ENCODE data around the gene ARID1B.

The ARID1B gene

GRCh38 chr6:157181649-157182048 lies 404.5 kb downstream of the ARID1B start:
- DNase-seq (ENCODE audit: low read depth in 2 of 2), result no peak

DNA sequence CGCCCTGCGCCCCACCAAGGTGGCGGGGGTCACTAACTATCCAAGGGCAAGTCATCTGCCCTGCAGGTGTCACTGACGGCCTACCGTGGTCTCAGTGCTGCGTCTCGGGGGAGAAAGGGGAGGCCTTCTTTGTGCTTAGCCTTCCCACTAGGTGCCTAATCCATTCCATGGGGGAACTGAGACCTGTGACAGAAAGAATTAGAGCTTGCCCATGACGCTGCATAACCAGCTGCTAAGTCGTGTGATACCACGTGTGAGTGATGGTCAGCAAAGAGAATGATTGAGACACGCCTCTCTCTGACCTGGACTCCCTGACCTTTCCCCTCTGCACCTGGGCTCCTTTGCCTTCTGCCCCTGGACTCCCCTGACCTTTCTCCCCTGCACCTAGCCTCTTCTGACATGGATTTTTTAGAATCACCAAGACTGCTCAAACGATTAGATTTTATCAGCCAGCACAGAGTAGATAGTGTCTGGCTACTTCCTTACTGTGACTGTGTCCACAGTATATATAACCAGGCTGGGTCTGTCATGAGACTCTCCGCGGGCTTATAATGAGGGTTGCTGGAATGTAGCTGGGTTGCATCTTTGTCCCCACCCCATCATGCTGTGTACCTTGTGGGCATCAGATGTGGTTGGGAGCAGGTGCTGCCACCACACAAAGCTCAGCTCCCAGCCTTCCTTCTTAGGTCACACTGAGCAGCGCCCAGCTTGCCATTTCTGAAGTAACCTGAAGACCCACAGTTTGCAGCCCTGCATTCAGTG lies 405.5 kb downstream of the ARID1B start:
- no peak for DNase-seq (ENCODE audit: low read depth in 2 of 2)

- peak; percentile 34 to 37 for DNase-seq (ENCODE audit: low read depth in 2 of 2)
These were observed 407.2 kb downstream of the ARID1B start for GRCh38 chr6:157184202-157185015.

GRCh38 chr6:157185171-157185570 lies 408.0 kb downstream of the ARID1B start:
- DNase-seq (ENCODE audit: low read depth in 2 of 2), result no peak

DNA sequence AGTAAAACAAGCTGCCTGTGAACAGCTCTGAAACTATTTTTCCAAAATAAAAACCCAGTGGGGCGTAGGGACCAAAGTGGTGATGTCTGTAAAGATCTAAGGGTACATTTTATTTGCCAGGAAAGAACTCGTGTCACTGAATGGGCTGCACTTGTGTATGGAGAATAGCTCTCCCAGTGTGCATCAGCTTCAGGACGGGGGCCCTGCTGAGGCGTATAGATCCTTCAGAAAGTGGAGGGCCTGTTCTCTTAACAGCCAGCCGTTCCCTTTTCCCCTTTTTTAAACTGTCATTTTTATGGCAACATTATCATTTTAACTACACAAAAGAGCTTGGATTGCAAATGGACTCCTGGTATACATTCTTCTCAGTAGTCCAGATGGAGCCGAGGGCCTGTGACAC lies 408.8 kb downstream of the ARID1B start:
- no peak for DNase-seq (ENCODE audit: low read depth in 2 of 2)

GRCh38 chr6:157186785-157187181 lies 409.6 kb downstream of the ARID1B start:
- DNase-seq (ENCODE audit: low read depth in 2 of 2), result no peak

- no peak for DNase-seq (ENCODE audit: low read depth in 2 of 2)
These were observed 410.3 kb downstream of the ARID1B start for GRCh38 chr6:157187182-157188083.

DNA sequence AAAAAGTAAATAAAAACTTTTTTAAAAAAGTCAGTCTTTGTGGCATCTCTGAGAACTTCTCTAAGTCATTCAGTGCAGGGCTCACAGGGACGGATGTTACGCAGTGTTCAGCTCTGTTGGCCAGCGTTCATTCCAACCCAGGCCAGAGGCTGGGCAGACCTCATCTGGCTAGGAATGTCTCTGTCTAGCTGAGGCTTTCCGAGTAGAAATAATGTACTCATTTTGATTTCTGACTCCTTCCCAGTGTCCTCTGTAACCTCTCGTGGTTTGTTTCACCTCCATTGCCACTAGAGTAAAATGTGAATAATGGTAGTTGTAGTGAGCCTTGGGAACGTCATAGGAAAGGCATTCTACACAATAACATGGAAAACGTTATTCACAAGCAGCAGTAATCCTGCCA lies 411.0 kb downstream of the ARID1B start:
- no peak for DNase-seq (ENCODE audit: low read depth in 2 of 2)

GRCh38 chr6:157193443-157193996 lies 416.3 kb downstream of the ARID1B start:
- no peak for DNase-seq (ENCODE audit: low read depth in 2 of 2)

GRCh38 chr6:157194110-157194509 lies 416.9 kb downstream of the ARID1B start:
- no peak for DNase-seq (ENCODE audit: low read depth in 2 of 2)

DNA sequence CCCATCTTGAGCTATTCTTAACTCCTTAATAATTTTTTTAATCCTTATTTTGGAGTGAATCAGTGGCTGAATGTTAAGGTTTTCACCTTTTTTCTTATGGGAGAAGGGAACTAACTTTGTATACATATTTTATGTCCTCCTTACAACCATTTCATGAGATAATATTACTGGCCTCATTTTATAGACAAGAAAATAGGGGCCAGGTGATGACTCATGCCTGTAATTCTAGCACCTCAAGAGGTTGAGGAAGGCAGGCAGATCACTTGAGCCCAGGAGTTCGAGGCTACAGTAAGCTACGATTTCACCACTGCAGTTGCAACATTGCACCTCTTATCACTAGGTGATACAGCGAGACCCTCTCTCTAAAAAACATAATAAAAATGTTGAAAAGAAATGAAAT lies 417.5 kb downstream of the ARID1B start:
- DNase-seq (ENCODE audit: low read depth in 2 of 2), result no peak

DNA sequence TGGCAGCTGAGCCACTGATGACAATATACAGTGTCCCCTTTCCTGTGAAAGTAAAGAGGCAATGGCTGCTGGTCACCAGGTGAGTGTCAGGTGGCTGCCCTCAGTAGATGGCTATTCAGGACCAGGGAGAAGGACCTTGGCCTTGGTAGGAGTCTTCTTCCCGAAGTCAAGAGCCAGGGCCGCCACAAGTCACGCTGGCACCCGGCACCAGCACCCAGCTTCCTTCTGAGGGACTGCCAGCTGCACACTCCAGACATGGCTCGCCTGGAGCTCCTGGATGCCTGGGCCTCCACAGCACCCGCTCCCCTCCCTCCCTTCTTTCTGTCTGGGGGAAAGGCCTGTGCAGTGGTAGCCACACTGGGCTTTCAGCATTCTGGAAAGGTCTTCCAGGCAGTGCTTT lies 419.2 kb downstream of the ARID1B start:
- no peak for DNase-seq (ENCODE audit: low read depth in 2 of 2)

- DNase-seq (ENCODE audit: low read depth in 2 of 2), result no peak
These were observed 421.5 kb downstream of the ARID1B start for GRCh38 chr6:157198425-157199279.

GRCh38 chr6:157200117-157200516 lies 422.9 kb downstream of the ARID1B start:
- DNase-seq (ENCODE audit: low read depth in 2 of 2), result no peak

DNA sequence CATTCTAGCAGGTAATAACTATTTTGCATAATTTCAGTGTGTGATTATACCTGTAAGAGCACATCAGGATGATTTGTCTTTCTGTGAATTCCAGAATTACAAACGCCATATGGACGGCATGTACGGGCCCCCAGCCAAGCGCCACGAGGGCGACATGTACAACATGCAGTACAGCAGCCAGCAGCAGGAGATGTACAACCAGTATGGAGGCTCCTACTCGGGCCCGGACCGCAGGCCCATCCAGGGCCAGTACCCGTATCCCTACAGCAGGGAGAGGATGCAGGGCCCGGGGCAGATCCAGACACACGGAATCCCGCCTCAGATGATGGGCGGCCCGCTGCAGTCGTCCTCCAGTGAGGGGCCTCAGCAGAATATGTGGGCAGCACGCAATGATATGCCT lies 423.4 kb downstream of the ARID1B start:
- no peak for DNase-seq (ENCODE audit: low read depth in 2 of 2)

GRCh38 chr6:157201083-157201482 lies 423.9 kb downstream of the ARID1B start:
- DNase-seq (ENCODE audit: low read depth in 2 of 2), result no peak

DNA sequence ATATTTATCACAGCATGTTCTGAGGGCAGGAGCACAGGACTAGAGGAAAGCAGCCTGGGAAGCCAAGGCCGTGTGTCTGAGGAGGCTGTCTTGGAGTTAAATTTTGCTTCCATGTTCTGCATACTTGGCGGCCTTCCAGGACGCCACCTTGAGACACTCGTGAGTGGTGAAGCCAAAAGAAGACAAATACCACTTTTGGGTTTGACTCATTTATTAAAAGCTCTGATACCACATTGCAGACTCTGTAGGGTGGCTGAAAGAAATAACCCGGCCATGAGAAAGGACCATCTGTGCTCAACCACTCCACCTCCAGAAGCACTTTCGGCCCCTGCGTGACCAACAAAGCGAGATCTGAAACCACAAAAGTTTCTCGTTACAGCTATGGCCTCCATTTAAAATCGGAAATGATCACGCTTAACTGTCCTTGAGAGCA lies 426.1 kb downstream of the ARID1B start:
- DNase-seq (ENCODE audit: low read depth in 2 of 2), result no peak

DNA sequence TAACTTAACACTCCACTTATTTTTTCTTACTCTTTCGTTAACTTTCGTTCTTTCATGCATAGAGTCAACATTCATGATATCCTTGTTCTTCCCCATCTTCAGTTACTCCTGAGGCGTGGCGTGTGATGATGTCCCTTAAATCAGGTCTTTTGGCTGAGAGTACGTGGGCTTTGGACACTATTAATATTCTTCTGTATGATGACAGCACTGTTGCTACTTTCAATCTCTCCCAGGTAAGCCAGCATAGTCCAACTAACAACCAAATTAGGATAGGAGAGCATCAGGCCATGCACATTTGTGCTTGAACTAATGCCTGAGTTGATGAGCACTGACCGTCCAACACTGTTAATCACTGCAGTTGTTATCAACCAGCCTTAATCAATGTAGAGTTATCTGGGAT lies 426.6 kb downstream of the ARID1B start:
- no peak for DNase-seq (ENCODE audit: low read depth in 2 of 2)

DNA sequence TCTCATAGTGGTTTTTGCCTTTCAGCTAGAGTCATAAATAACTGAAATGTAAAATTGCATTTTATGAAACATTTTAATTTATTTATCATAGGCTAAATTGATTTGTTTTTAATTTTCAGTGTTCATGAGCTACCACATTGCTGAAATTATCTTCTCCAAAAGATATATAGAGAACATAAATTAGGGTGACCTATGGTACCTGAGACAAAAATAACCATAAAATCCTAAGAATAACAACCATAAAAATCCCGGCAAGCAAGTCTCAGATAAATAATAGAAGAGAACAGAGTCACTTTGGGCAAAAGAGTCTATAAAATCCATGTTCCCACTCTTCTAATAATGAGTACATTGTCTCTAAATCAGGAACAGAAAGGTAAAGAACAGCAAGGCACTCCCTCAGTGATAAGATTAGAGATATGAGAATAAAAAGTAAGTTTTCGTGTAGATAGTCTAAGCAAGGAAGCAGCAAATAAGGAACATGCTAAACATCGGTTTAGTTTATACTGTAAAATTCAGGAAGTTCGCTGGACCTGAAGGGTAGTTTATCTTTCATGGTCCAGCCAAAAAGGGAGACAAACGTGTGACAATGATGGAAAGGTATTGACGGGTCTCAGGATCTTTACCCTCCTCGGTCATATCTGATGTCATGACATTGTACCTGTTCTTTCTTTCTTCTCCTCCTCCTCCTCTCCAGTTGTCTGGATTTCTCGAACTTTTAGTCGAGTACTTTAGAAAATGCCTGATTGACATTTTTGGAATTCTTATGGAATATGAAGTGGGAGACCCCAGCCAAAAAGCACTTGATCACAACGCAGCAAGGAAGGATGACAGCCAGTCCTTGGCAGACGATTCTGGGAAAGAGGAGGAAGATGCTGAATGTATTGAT lies 428.5 kb downstream of the ARID1B start:
- DNase-seq (ENCODE audit: low read depth in 2 of 2), result no peak

- DNase-seq (ENCODE audit: low read depth in 2 of 2), result no peak
These were observed 429.2 kb downstream of the ARID1B start for GRCh38 chr6:157206359-157206815.

Data from stimulated activated CD8-positive, alpha-beta memory T cell treated with anti-CD3 and anti-CD28 coated beads, Interleukin-15, amount 100 ng/mL, for 48 hours (primary cell).